ENCODE data around the gene LRRC71. TPM values are rescaled to one million over a fixed set of nuclear protein-coding genes. Genes with fewer than 3 reads are reported as not detected.

LRRC71 gene
- total and polyA plus RNA-seq, 8 donors, result 0.30 to 0.59 TPM; not detected in 6

- no peaks in the 10 kb centered on the region for H3K4me1 ChIP-seq
- DNase-seq (peak in 1 of 6 donors; percentile 34), ATAC-seq (no peak), FAIRE-seq (no peak)
- TF ChIP-seq CTCF (IDR thresholded peaks at IDR 0.05), result no peak
- H3K27ac ChIP-seq, result no peak overlapping the region
- intact Hi-C loops (cut with DNase I), result no loop called here
- H3K9me3 ChIP-seq, result no peaks in the 10 kb centered on the region
- WGBS, 2 donors, result 48 to 49% methylated on average over 6 of the region's 6 CpGs
- H3K27me3 ChIP-seq, result peaks cover 0 to 12% (median 1%) of the 10 kb centered on the region in 4 donors
- no peaks in the 10 kb centered on the region for H3K36me3 ChIP-seq
- no peak overlapping the region for H3K4me3 ChIP-seq
Observed at GRCh38 chr1:156929596-156930238, 9.3 kb downstream of the LRRC71 start.

- peak in 1 of 6 donors; percentile 39 for DNase-seq
- FAIRE-seq, result no peak
- H3K4me1 ChIP-seq, result no peaks in the 10 kb centered on the region
- 32 to 36% methylated on average over 4 of the region's 4 CpGs for WGBS, 2 donors
- intact Hi-C loops (cut with DNase I), result no loop called here
- H3K36me3 ChIP-seq, result no peaks in the 10 kb centered on the region
- no peak for ATAC-seq
- H3K27me3 ChIP-seq, result peaks cover 0 to 5% (median 0%) of the 10 kb centered on the region in 4 donors
- H3K9me3 ChIP-seq, result no peaks in the 10 kb centered on the region
- TF ChIP-seq CTCF (IDR thresholded peaks at IDR 0.05), result no peak
- H3K4me3 ChIP-seq, result no peak overlapping the region
- H3K27ac ChIP-seq, result no peak overlapping the region
Observed at GRCh38 chr1:156930483-156930882, 10.1 kb downstream of the LRRC71 start.

- Histone ChIP-seq H3K9me3 (no peaks in the 10 kb centered on the region), H3K27ac (no peak overlapping the region), H3K36me3 (no peaks in the 10 kb centered on the region), H3K4me3 (peak overlapping the region in 1 of 4 donors; percentile 5), H3K27me3 (peaks cover 0 to 4% (median 0%) of the 10 kb centered on the region in 4 donors), H3K4me1 (no peaks in the 10 kb centered on the region)
- TF ChIP-seq CTCF (IDR thresholded peaks at IDR 0.05), result no peak
- ATAC-seq (peak in 2 of 4 donors; percentile 29 to 31), DNase-seq (peak in 1 of 6 donors; percentile 37), FAIRE-seq (no peak)
- intact Hi-C loops (cut with DNase I), result no loop called here
- 41 to 53% methylated on average over 11 of the region's 11 CpGs for WGBS, 2 donors
Observed at GRCh38 chr1:156931211-156931952, 10.9 kb downstream of the LRRC71 start.

GRCh38 chr1:156931974-156932710 is 11.7 kb downstream of the LRRC71 start:
- no peak overlapping the region for H3K27ac ChIP-seq
- H3K4me1 ChIP-seq, result no peaks in the 10 kb centered on the region
- H3K36me3 ChIP-seq, result no peaks in the 10 kb centered on the region
- intact Hi-C loops (cut with DNase I), result no loop called here
- DNase-seq, result peak in 1 of 6 donors; percentile 43
- TF ChIP-seq CTCF (IDR thresholded peaks at IDR 0.05), result no peak
- no peak for FAIRE-seq
- peaks cover 0 to 4% (median 0%) of the 10 kb centered on the region in 4 donors for H3K27me3 ChIP-seq
- WGBS, 2 donors, result 41 to 42% methylated on average over 7 to 8 of the region's 8 CpGs
- H3K9me3 ChIP-seq, result no peaks in the 10 kb centered on the region
- H3K4me3 ChIP-seq, result no peak overlapping the region
- ATAC-seq, result peak in 1 of 4 donors; percentile 8

All from pancreas (tissue), 10 donors.